HG03432 (cell line): ENCODE data around the gene MUL1.
A peak's percentile ranks its signal among the peaks of the same experiment; 100 is the strongest.
"Not testable (repeated sequence)": the region's sequence is repeated elsewhere in the genome, so short reads cannot be mapped to it uniquely, and the experiment has no call there.

Experiments used
- ATAC-seq: cut with Tn5 transposase; IDR thresholded peaks from one replicate; pipeline ENCODE4 v1.9.1; 2021; ENCODE audit warnings: mild to moderate bottlenecking, moderate library complexity; ENCODE audit not compliant: unreplicated experiment

The MUL1 gene

GRCh38 chr1:20511518-20512428, 3.8 kb upstream of the MUL1 start:
- no peak for ATAC-seq

- no peak for ATAC-seq
These were observed 440 bp upstream of the MUL1 start for GRCh38 chr1:20508411-20508771.

- peak; percentile 21 for ATAC-seq
These were observed 745 bp downstream of the MUL1 start for GRCh38 chr1:20507248-20507563.

GRCh38 chr1:20505488-20505887, 2.5 kb downstream of the MUL1 start:
- no peak for ATAC-seq

GRCh38 chr1:20500716-20501115, 7.2 kb downstream of the MUL1 start:
- ATAC-seq, result no peak

- no peak for ATAC-seq
These were observed 8.2 kb downstream of the MUL1 start for GRCh38 chr1:20499718-20500117.

GRCh38 chr1:20499105-20499504, 8.8 kb downstream of the MUL1 start:
- ATAC-seq, result no peak

- ATAC-seq, result no peak
These were observed 9.8 kb downstream of the MUL1 start for GRCh38 chr1:20498116-20498515.

GRCh38 chr1:20497506-20497905, 10.4 kb downstream of the MUL1 start:
- ATAC-seq, result no peak

GRCh38 chr1:20496725-20497383, 11.1 kb downstream of the MUL1 start:
- ATAC-seq, result not testable (repeated sequence)

GRCh38 chr1:20496241-20496661, 11.7 kb downstream of the MUL1 start:
- ATAC-seq, result no peak

- no peak for ATAC-seq
These were observed 12.3 kb downstream of the MUL1 start for GRCh38 chr1:20495661-20496060.

GRCh38 chr1:20494609-20495311, 13.2 kb downstream of the MUL1 start:
- ATAC-seq, result no peak

- ATAC-seq, result peak; percentile 44
These were observed 13.9 kb downstream of the MUL1 start for GRCh38 chr1:20493839-20494608.

- no peak for ATAC-seq
These were observed 14.6 kb downstream of the MUL1 start for GRCh38 chr1:20493309-20493708.

- no peak for ATAC-seq
These were observed 15.2 kb downstream of the MUL1 start for GRCh38 chr1:20492751-20493150.

GRCh38 chr1:20491866-20492265, 16.1 kb downstream of the MUL1 start:
- ATAC-seq, result no peak

- ATAC-seq, result no peak
These were observed 16.8 kb downstream of the MUL1 start for GRCh38 chr1:20491178-20491577.

- no peak for ATAC-seq
These were observed 20.7 kb downstream of the MUL1 start for GRCh38 chr1:20487236-20487590.

- ATAC-seq, result no peak
These were observed 21.3 kb downstream of the MUL1 start for GRCh38 chr1:20486457-20487235.
